GM21723 (cell line): ENCODE data around the gene LMBR1.
A peak's percentile ranks its signal among the peaks of the same experiment; 100 is the strongest.
"Not testable (repeated sequence)": the region's sequence is repeated elsewhere in the genome, so short reads cannot be mapped to it uniquely, and the experiment has no call there.

Source experiments
- ATAC-seq: cut with Tn5 transposase; IDR thresholded peaks from one replicate; pipeline ENCODE4 v1.9.1; 2021; ENCODE audit warnings: mild to moderate bottlenecking, moderate library complexity; ENCODE audit not compliant: unreplicated experiment

The LMBR1 gene

GRCh38 chr7:156892821-156893706 is at the start of gene LMBR1:
Gene LMBR1 (minus strand): TSS chr7:156893183. CDS start chr7:156892993, 190 bp downstream.
- ATAC-seq, result peak; percentile 78

DNA sequence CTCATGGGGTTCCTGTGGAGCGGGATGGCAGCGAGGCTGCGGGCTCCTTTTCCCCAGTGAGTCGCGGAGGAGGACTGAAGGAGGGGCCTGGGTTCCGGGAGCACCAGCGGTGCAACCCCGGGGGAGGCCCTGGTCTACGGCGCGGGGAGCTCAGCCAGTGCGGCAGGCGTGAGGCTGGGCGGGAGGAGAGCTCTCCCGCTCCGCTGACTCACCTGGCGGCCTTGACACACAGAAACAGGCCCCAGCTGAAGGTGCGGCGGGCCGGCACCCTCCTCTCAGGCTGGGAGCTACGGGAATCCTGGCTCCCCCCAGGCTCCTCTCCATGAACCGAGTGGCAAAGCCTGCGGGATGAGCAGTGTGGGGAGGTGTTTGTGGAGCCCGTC is 49.7 kb upstream of the LMBR1 start:
- ATAC-seq, result no peak

- ATAC-seq, result no peak
Observed at GRCh38 chr7:156941393-156942182, 48.6 kb upstream of the LMBR1 start.

DNA sequence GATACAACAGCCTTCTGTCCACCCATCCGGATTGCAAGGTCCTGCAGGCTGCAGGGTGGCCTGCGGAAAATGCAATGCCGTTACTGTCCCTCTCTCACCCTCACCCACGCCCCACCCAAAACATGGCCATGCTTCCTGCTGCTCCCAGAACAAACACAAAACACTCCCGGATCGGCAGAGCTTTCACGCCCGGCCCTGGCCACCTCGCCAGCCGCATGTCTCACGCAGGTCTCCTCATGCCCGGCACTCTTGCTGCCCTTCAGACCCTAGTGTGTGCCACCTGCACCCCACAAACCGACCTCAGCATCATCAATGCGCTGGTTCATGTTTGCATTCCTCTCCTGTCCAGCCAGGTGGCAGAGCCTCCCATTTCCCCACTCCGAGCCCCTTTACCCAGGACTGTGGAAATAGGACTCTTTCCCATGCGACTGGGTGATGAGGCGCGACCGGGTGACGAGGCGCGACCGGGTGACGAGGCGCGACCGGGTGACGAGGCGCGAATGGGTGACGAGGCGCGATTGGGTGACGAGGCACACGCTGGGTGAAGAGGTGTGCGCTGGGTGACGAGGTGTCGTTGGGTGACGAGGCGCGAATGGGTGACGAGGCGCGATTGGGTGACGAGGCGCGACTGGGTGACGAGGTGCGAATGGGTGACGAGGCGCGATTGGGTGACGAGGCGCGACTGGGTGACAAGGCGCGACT is 47.6 kb upstream of the LMBR1 start:
- ATAC-seq, result no peak

- not testable (repeated sequence) for ATAC-seq
Observed at GRCh38 chr7:156936766-156937165, 43.8 kb upstream of the LMBR1 start.

DNA sequence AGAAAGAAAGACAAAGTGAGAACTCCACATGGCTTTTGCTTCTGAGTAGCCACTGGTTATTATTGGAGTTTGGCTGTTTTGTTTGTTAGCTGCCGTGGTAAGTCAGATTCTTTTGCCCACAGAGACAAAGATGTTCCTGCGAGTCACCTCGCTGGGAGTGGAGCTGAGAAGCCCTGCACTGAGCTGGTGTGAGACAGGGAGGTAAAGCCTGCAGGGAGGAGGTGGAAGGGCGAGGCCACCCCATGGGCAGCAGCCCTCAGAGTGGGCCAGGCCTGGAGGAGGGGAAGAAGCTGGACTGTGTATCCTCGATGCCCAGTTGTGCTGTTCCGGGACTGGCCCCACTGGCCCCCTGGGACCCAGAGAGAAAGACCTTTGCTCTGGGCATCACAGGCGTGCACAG is 42.3 kb upstream of the LMBR1 start:
- ATAC-seq, result no peak

DNA sequence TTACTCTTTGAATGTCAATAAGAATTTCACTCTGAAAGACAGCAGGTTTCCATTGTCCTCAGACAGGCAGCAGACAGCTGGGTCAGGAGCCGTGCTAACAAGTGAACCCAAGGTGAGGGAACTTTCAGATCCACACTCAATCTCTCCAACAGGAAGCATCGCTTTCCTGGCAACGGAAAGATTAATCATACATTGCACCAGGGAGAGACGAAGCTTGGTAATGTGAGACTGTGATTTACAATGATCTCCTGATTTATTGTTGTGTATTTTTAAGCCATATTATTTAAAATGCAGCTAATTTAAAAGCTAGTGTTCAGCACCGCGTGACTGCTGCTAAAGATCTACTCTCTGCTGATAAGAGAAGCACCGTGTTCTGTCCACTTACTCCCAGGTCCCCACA is 39.0 kb upstream of the LMBR1 start:
- no peak for ATAC-seq

DNA sequence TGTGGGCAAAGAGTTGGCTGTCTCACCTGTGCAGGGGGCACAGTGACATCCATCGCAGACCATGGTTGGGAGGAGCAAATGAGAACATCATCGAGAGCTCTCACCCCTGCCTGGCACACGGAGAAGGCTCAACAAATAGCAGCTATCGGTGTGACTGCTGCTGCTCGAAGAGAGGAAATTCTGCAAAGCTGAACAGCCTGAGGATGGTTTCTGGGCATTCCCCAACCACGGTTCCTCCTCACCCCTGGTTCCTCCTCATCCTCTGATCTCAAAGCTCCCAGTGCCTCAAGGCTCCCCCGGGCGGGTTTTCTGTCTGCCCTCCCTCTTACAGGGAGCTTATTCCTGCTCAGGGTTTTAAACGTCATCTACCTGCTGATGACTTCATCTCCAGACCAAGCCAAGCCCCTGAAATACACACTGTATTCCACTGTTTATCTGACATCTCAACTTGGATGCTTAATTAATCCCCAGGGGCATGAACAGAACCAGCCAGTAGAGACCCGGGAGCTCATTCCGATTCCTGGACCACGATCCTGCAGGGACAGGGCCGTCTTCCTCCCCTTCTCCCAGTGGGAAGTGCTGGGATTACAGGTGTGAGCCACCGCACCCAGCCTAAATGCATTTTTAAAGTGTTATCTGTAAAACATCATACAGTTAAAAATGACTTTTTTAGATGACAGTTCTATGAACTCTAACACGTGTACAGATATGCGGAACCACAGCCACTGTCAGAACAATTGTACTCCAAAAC is 37.0 kb upstream of the LMBR1 start:
- ATAC-seq, result no peak

GRCh38 chr7:156928406-156928747 is 35.4 kb upstream of the LMBR1 start:
- ATAC-seq, result no peak

GRCh38 chr7:156927571-156928405 is 34.8 kb upstream of the LMBR1 start:
- no peak for ATAC-seq

DNA sequence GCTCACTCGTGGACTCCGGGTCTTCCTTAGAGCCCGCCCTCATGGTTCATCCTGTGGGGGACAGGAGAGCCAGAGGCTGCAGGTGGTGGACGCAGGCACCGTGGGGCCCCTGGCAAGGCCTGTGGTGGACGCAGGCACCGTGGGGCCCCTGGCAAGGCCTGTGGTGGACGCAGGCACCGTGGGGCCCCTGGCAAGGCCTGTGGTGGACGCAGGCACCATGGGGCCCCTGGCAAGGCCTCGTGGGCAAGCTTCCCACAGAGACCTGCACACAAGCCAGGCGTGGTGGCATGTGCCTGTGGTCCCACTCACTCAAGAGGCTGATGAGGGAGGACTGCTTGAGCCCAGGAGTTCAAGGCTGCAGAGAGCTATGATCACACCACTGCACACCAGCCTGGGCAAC is 32.8 kb upstream of the LMBR1 start:
- not testable (repeated sequence) for ATAC-seq

- ATAC-seq, result not testable (repeated sequence)
Observed at GRCh38 chr7:156922304-156922703, 29.3 kb upstream of the LMBR1 start.

DNA sequence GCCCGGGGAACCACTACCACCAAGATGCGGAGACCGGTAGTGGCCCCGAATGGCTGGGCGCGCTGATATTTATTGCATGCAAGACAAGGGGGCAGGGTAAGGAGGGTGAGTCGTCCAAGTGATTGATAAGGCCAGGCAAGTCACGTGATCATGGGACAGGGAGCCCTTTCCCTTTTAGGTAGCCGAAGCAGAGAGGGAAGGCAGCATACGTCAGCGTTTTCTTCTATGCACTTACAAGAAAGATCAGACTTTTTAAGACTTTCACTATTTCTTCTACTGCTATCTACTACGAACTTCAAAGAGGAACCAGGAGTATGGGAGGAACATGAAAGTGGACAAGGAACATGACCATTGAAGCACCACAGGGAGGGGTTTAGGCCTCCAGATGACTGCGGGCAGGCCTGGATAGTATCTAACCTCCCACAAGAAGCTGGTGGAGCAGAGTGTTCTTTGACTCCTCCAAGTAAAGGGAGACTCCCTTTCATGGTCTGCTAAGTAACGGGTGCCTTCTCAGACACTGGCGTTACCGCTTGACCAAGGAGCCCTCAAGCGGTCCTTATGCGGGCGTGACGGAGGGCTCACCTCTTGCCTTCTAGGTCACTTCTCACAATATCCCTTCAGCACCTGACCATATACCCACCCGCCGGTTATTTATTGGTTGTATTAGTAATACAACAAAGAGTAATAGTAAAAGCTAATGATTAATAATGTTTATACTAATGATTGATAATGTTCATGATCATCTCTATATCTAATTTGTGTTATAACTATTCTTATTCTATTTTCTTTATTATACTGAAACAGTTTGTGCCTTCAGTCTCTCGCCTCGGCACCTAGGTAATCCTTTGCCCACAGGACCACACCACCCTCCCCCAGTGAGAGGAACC is 27.7 kb upstream of the LMBR1 start:
- not testable (repeated sequence) for ATAC-seq

- ATAC-seq, result no peak
Observed at GRCh38 chr7:156920076-156920475, 27.1 kb upstream of the LMBR1 start.

DNA sequence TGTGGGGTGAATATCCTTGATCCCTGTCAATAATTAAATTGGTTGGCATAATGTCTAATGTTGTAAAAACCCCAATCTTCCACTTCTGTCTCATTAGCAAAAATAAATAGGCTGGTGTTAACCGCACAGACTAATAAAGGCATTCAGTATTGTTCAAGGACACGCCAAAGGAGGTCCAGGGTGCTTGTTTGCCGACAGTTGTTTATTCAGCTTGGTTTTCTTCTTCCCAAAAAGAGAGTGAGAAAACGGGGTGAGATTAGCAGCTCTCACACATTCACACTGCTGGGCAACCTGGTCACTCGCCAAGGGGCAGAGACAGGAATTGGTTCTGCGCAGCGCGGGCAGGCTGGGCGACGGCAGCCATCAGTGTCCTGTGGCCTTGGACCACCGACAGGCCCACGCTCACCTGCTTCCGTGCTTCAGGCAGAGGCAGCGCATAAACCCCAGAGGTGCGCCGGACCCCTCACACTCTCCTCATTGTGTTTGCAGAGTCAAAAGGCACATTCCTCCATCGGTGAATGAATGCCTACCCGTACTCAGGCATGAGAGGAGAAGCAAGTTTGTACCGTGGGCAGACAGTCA is 26.2 kb upstream of the LMBR1 start:
- ATAC-seq, result no peak

DNA sequence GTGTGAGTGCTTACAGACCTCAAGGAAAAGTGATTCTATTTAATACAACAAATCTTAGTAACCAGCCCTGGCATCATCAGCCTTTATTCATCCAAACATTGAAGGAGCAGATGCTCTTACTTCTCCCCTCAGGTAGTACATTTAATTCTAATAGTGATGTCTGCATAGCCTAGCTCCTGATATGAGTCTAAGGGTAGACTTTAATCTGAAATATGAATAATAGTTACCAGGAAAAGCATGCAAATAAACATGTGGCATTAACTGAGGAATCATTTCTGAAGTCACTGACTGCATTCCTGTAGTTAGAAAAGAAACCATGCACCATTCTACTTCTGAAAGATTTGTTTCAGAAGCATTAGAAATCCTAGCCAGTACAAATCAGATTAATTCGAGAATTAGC is 25.7 kb upstream of the LMBR1 start:
- no peak for ATAC-seq

GRCh38 chr7:156909574-156910252 is 16.7 kb upstream of the LMBR1 start:
- ATAC-seq, result not testable (repeated sequence)

- no peak for ATAC-seq
Observed at GRCh38 chr7:156907656-156908055, 14.7 kb upstream of the LMBR1 start.
